H1 (cell line): ENCODE data around the gene SPTBN5. TPM values are rescaled to one million over a fixed set of nuclear protein-coding genes. Genes with fewer than 3 reads are reported as not detected.
A peak's percentile ranks its signal among the peaks of the same experiment; 100 is the strongest.

Experiments
- CTCF ChIA-PET: fragments of 300-600 bp; sonication (Branson Sonifier 250); formaldehyde crosslinking; loops from one replicate; lab custom pipeline; 2021; ENCODE audit not compliant: partially characterized antibody; lab: Charles Lee
- POLR2A ChIA-PET: fragments of 300-600 bp; sonication (Branson Sonifier 250); formaldehyde crosslinking; loops from one replicate; lab custom pipeline; 2021; ENCODE audit warnings: inconsistent platforms; ENCODE audit not compliant: partially characterized antibody; lab: Charles Lee
- DNase-seq, 2 experiments: peaks; one replicate each; pipeline versions ENCODE4 v3.0.0 to v3.0.0-alpha.2; 2010 to 2022; ENCODE audit warnings: low spot score in 2 of 2, low read depth in 1 of 2, mixed read lengths in 1 of 2
- FAIRE-seq: peaks from 2 replicates; lab custom pipeline; 2011; peaks lifted over from hg19 to GRCh38; lab: Jason Lieb, UNC
- H2AFZ ChIP-seq: 2 replicates; pipeline ENCODE4 v1.8.1; 2012; ENCODE audit warnings: low read length, inconsistent platforms
- H2AK5ac ChIP-seq: 2 replicates; pipeline ENCODE4 v1.6.1; 2013; ENCODE audit warnings: low read depth, low read length
- H2BK120ac ChIP-seq: replicated peaks from 2 replicates; pipeline ENCODE3; 2013; ENCODE audit warnings: low read depth, low read length, inconsistent platforms
- H2BK12ac ChIP-seq: 2 replicates; pipeline ENCODE4 v1.6.1; 2013; ENCODE audit warnings: low read depth, low read length
- H2BK15ac ChIP-seq: 2 replicates; pipeline ENCODE4 v1.6.1; 2013; ENCODE audit warnings: low read length
- H2BK20ac ChIP-seq: 2 replicates; pipeline ENCODE4 v1.6.1; 2013; ENCODE audit warnings: low read length
- H2BK5ac ChIP-seq: 2 replicates; pipeline ENCODE4 v1.6.1; 2013; ENCODE audit warnings: low read depth, low read length
- H3K14ac ChIP-seq: 2 replicates; pipeline ENCODE4 v1.6.1; 2013; ENCODE audit warnings: inconsistent platforms; ENCODE audit not compliant: insufficient read length
- H3K18ac ChIP-seq: 2 replicates; pipeline ENCODE4 v1.6.1; 2013; ENCODE audit warnings: low read length; ENCODE audit errors: extremely low read depth
- H3K23ac ChIP-seq: 2 replicates; pipeline ENCODE4 v1.6.1; 2013; ENCODE audit warnings: inconsistent platforms; ENCODE audit not compliant: insufficient read length
- H3K23me2 ChIP-seq: 2 replicates; pipeline ENCODE4 v1.6.1; 2013; ENCODE audit warnings: low read depth, low read length
- H3K27ac ChIP-seq: 2 replicates; pipeline ENCODE4 v1.6.1; 2011; ENCODE audit warnings: low read depth, low read length, inconsistent platforms
- H3K27me3 ChIP-seq, 4 experiments: replicated peaks in 1 of 4; 1 replicate in 1 of 4; 2 replicates in 3 of 4; pipeline versions ENCODE4 v1.6.1 to v1.8.1; 2011 to 2013; ENCODE audit warnings: low read length in 3 of 4, mild to moderate bottlenecking in 3 of 4, inconsistent platforms in 2 of 4, mixed read lengths in 2 of 4, moderate library complexity in 1 of 4; ENCODE audit not compliant: control insufficient read depth in 3 of 4, insufficient read depth in 3 of 4; ENCODE audit errors: extremely low read depth in 1 of 4
- H3K36me3 ChIP-seq, 4 experiments: 2 replicates each; pipeline versions ENCODE4 v1.6.1 to v1.8.1; 2011 to 2013; ENCODE audit warnings: mild to moderate bottlenecking in 4 of 4, low read length in 3 of 4, moderate library complexity in 2 of 4, control low read depth in 1 of 4, inconsistent platforms in 1 of 4; ENCODE audit not compliant: insufficient read depth in 4 of 4, control insufficient read depth in 2 of 4
- H3K4ac ChIP-seq: replicated peaks from 2 replicates; pipeline ENCODE3; 2013; ENCODE audit warnings: low read length, low read depth, mixed read lengths, inconsistent platforms; ENCODE audit not compliant: insufficient read length
- H3K4me1 ChIP-seq, 4 experiments: replicated peaks in 1 of 4; 1 replicate in 1 of 4; 2 replicates in 3 of 4; pipeline versions ENCODE4 v1.6.1 to v1.8.1; 2011 to 2013; ENCODE audit warnings: low read length in 3 of 4, inconsistent platforms in 2 of 4, mixed read lengths in 1 of 4; ENCODE audit not compliant: insufficient read depth in 4 of 4, control insufficient read depth in 3 of 4
- H3K4me2 ChIP-seq, 2 experiments: 2 replicates each; pipeline versions ENCODE4 v1.6.1 to v1.8.1; 2011 to 2013; ENCODE audit warnings: low read depth in 2 of 2, low read length in 2 of 2, control low read depth in 1 of 2, inconsistent platforms in 1 of 2, mild to moderate bottlenecking in 1 of 2; ENCODE audit not compliant: insufficient read depth in 1 of 2
- H3K4me3 ChIP-seq, 4 experiments: fragments of 200-600, 300-600 bp in 1 of 4; sonication (generic), shearing (Covaris generic), sonication (Bioruptor Twin) in 1 of 4; 2 replicates each; pipeline versions ENCODE4 v1.5.1 to v1.8.1; 2011 to 2016; ENCODE audit warnings: low read length in 4 of 4, low read depth in 3 of 4, control low read depth in 2 of 4, inconsistent platforms in 2 of 4, mild to moderate bottlenecking in 2 of 4, mixed read lengths in 1 of 4, moderate library complexity in 1 of 4; ENCODE audit not compliant: insufficient read depth in 2 of 4; ENCODE audit errors: extremely low read depth in 1 of 4
- H3K56ac ChIP-seq: replicated peaks from 2 replicates; pipeline ENCODE3; 2013; ENCODE audit warnings: low read depth, mild to moderate bottlenecking, mixed read lengths, low read length, inconsistent platforms; ENCODE audit not compliant: insufficient read length
- H3K79me1 ChIP-seq: 2 replicates; pipeline ENCODE4 v1.6.1; 2013; ENCODE audit warnings: low read depth, low read length, control low read depth
- H3K79me2 ChIP-seq, 2 experiments: 2 replicates each; pipeline versions ENCODE4 v1.6.1 to v1.8.1; 2012 to 2013; ENCODE audit warnings: low read length in 2 of 2, mild to moderate bottlenecking in 2 of 2, inconsistent platforms in 1 of 2; ENCODE audit not compliant: insufficient read depth in 2 of 2, control insufficient read depth in 1 of 2
- H3K9ac ChIP-seq, 4 experiments: replicated peaks in 1 of 4; 1 replicate in 1 of 4; 2 replicates in 3 of 4; pipeline versions ENCODE4 v1.6.1 to v1.8.1; 2011 to 2013; ENCODE audit warnings: low read depth in 3 of 4, low read length in 3 of 4, control low read depth in 2 of 4, mild to moderate bottlenecking in 2 of 4, moderate library complexity in 2 of 4, inconsistent platforms in 1 of 4; ENCODE audit errors: extremely low read depth in 1 of 4
- H3K9me3 ChIP-seq, 2 experiments: 2 replicates each; pipeline versions ENCODE4 v1.6.1 to v1.8.1; 2012 to 2013; ENCODE audit warnings: mild to moderate bottlenecking in 2 of 2, moderate library complexity in 2 of 2, control low read depth in 1 of 2, inconsistent platforms in 1 of 2, low read depth in 1 of 2, low read length in 1 of 2, mixed read lengths in 1 of 2; ENCODE audit not compliant: insufficient read depth in 2 of 2
- H4K20me1 ChIP-seq, 2 experiments: replicated peaks in 1 of 2; 2 replicates each; pipeline versions ENCODE3 to v1.8.1; 2011 to 2013; ENCODE audit warnings: inconsistent platforms in 2 of 2, low read length in 2 of 2, mild to moderate bottlenecking in 1 of 2; ENCODE audit not compliant: insufficient read depth in 2 of 2, control insufficient read depth in 1 of 2
- H4K5ac ChIP-seq: 2 replicates; pipeline ENCODE4 v1.6.1; 2013; ENCODE audit warnings: low read length, low read depth, mixed read lengths, inconsistent platforms; ENCODE audit not compliant: insufficient read length
- H4K8ac ChIP-seq: 2 replicates; pipeline ENCODE4 v1.8.0; 2013; ENCODE audit warnings: mild to moderate bottlenecking, moderate library complexity, low read length, inconsistent platforms; ENCODE audit not compliant: insufficient read depth; ENCODE audit errors: extremely low read depth
- H4K91ac ChIP-seq: replicated peaks from 2 replicates; pipeline ENCODE3; 2013; ENCODE audit warnings: low read length, mixed read lengths, inconsistent platforms; ENCODE audit not compliant: insufficient read length
- EP300 ChIP-seq, 2 experiments: IDR thresholded peaks; 1 replicate in 1 of 2; 2 replicates in 1 of 2; pipeline ENCODE4 v1.6.1; 2011 to 2012; ENCODE audit warnings: low read depth in 2 of 2, low read length in 2 of 2, mild to moderate bottlenecking in 2 of 2, borderline replicate concordance in 1 of 2, inconsistent platforms in 1 of 2, moderate library complexity in 1 of 2
- GTF2F1 ChIP-seq: IDR thresholded peaks from 2 replicates; pipeline ENCODE4 v1.6.1; 2012; ENCODE audit warnings: low read depth, low read length, improper control_type of control experiment, borderline replicate concordance
- HDAC2 ChIP-seq, 2 experiments: fragments of 300-600 bp in 1 of 2; sonication (generic) in 1 of 2; IDR thresholded peaks; 2 replicates each; pipeline ENCODE4 v1.6.1; 2011 to 2012; ENCODE audit warnings: low read depth in 2 of 2, low read length in 2 of 2, mild to moderate bottlenecking in 2 of 2, moderate library complexity in 2 of 2, borderline replicate concordance in 1 of 2, inconsistent platforms in 1 of 2
- KDM5A ChIP-seq: fragments of 200-600 bp; IDR thresholded peaks from 2 replicates; pipeline ENCODE4 v1.7.1; 2012; ENCODE audit warnings: mild to moderate bottlenecking, low read length, inconsistent platforms, mixed read lengths
- POLR2AphosphoS5 ChIP-seq: IDR thresholded peaks from 2 replicates; pipeline ENCODE4 v1.6.1; 2011; ENCODE audit warnings: low read depth, low read length
- POU5F1 ChIP-seq: IDR thresholded peaks from 2 replicates; pipeline ENCODE4 v1.6.1; 2011; ENCODE audit warnings: low read depth, mild to moderate bottlenecking, low read length, moderate library complexity
- SAP30 ChIP-seq: fragments of 300-600 bp; sonication (generic); IDR thresholded peaks from 2 replicates; pipeline ENCODE4 v1.7.1; 2012; ENCODE audit warnings: low read length, moderate library complexity, mild to moderate bottlenecking, inconsistent platforms; ENCODE audit not compliant: insufficient read depth, insufficient replicate concordance
- WGBS, 2 experiments: shearing (Covaris generic) in 1 of 2; methylation state at CpG; one replicate each; pipeline versions ENCODE4 v1.1.6 to v1.1.7; 2013 to 2015; ENCODE audit warnings: low lambda C conversion rate in 2 of 2, mixed read lengths in 2 of 2, inconsistent platforms in 1 of 2, low coverage in 1 of 2, missing lambda C conversion rate in 1 of 2; ENCODE audit not compliant: insufficient replicate concordance in 2 of 2, insufficient coverage in 1 of 2, insufficient read length in 1 of 2; ENCODE audit errors: extremely low coverage in 1 of 2, missing lambda C conversion rate in 1 of 2; 5-methylcytosine and 5-hydroxymethylcytosine counted together
- polyA plus RNA-seq, 7 experiments: library from polyadenylated mRNA; depleted of rRNA in 3 of 7; stranded (reverse) in 5 of 7; unstranded in 2 of 7; fragments of >200 nt in 5 of 7; fragments of 200-250 nt in 2 of 7; gene quantifications; 1 replicate in 5 of 7; 2 replicates in 1 of 7; 4 replicates in 1 of 7; pipeline versions ENCODE4 v1.2.1 to v1.2.3, GENCODE V29; 2011 to 2013; ENCODE audit warnings: missing spikeins in 2 of 7, mixed read lengths in 2 of 7
- total RNA-seq: library from RNA; stranded (reverse); fragmentation: NEBNext Ultra II Directional; extraction: Animal tissue kit (Norgen Biotek cat#: 25700); gene quantifications from 2 replicates; pipeline ENCODE4 v1.2.1, GENCODE V29; 2021

Gene SPTBN5
- total and polyA plus RNA-seq, 2 of the 8 experiments (the other 6 are each of a cell fraction or from before 2014, with no cell fraction given): 0.32 to 0.84 TPM

GRCh38 chr15:41854443-41854842 lies 39.4 kb downstream of the SPTBN5 start:
- Histone ChIP-seq H4K20me1 (no peaks in the 10 kb centered on the region), H2BK20ac (no peak overlapping the region), H3K4ac (no peak overlapping the region), H3K27ac (no peak overlapping the region), H2AK5ac (no peak overlapping the region), H2BK15ac (no peak overlapping the region), H3K27me3 (no peaks in the 10 kb centered on the region; a peak in 1 of 7 replicates), H4K8ac (no peak overlapping the region; the same call in 1 of the 2 replicates), H2AFZ (no peak overlapping the region), H2BK120ac (no peak overlapping the region), H3K56ac (no peak overlapping the region), H3K4me3 (no peak overlapping the region), H4K91ac (no peak overlapping the region), H3K23me2 (0 out of 2 replicates have a peak, but pooled peaks cover 2% of the 10 kb centered on the region), H3K36me3 (no peaks in the 10 kb centered on the region), H3K14ac (no peak overlapping the region), H3K23ac (no peak overlapping the region), H3K79me2 (no peaks in the 10 kb centered on the region), H2BK5ac (no peak overlapping the region), H4K5ac (no peak overlapping the region), H3K4me2 (no peak overlapping the region), H3K9ac (no peak overlapping the region), H3K4me1 (peaks cover 0 to 11% (median 2%) of the 10 kb centered on the region in 4 experiments; a peak in 3 of 7 replicates), H3K9me3 (no peaks in the 10 kb centered on the region), H3K18ac (no peak overlapping the region), H2BK12ac (0 out of 2 replicates have a peak overlapping the region, but pooled peaks have one; percentile 9), H3K79me1 (no peaks in the 10 kb centered on the region)
- no peak for DNase-seq
- CTCF ChIA-PET: interaction anchor here (0.5 to 2.5 kb wide), 8 partner anchors 10 to 263 kb away, joined by 3 to 9 read pairs (median 5); no protein-coding TSS in a partner anchor
- POLR2A ChIA-PET: interaction anchor here (1.0 to 7.2 kb wide), 5 partner anchors 9 to 23 kb away, joined by 3 to 45 read pairs (median 5); partner anchors contain the start of gene PLA2G4B
- 96% methylated on average over 7 of the region's 9 CpGs; no CpG with 5 or more reads in 1 of the 2 experiments for WGBS, 2 experiments
- no peak for TF ChIP-seq POU5F1
- TF ChIP-seq SAP30: no peak
- no peak for TF ChIP-seq EP300 (IDR thresholded peaks at IDR 0.05; ENCODE audit: borderline replicate concordance in 1 of 2, low read depth in 2 of 2, low read length in 2 of 2)
- no peak for TF ChIP-seq POLR2AphosphoS5
- TF ChIP-seq HDAC2 (IDR thresholded peaks at IDR 0.05; ENCODE audit: borderline replicate concordance in 1 of 2, low read depth in 2 of 2, low read length in 2 of 2): no peak
- no peak for TF ChIP-seq KDM5A
- no peak for TF ChIP-seq GTF2F1
- FAIRE-seq: no peak
